Body of pancreas (tissue), 4 donors: ENCODE results near the gene GADD45GIP1. TPM values are rescaled to one million over a fixed set of nuclear protein-coding genes. Genes with fewer than 3 reads are reported as not detected.
A peak's percentile ranks its signal among the peaks of the same experiment; 100 is the strongest.
"Not testable (repeated sequence)": the region's sequence is repeated elsewhere in the genome, so short reads cannot be mapped to it uniquely, and the experiment has no call there.

Experiments
- ATAC-seq: fragments of 150-250 bp; one replicate; pipeline ENCODE4 v1.9.1; 2016
- DNase-seq, 4 donors: peaks; one replicate each; pipeline ENCODE4 v3.0.0-alpha.2; 2019
- H3K27ac ChIP-seq, 4 donors: fragments of 200-600 bp; sonication (generic); 1 replicate in 3 of 4; 2 replicates in 1 of 4; pipeline versions ENCODE4 v1.5.1 to v1.6.1; 2016 to 2019; ENCODE audit warnings: mild to moderate bottlenecking in 1 of 4, mixed read lengths in 1 of 4, moderate library complexity in 1 of 4
- H3K27me3 ChIP-seq, 2 donors: fragments of 200-600 bp; sonication (generic); one replicate each; pipeline ENCODE4 v1.6.0; 2016; ENCODE audit warnings: mild to moderate bottlenecking in 1 of 2
- H3K36me3 ChIP-seq, 2 donors: fragments of 200-600 bp; sonication (generic); replicated peaks in 1 of 2; 2 replicates each; pipeline ENCODE4 v1.5.1; 2016; ENCODE audit warnings: low read depth in 2 of 2; ENCODE audit not compliant: insufficient read depth in 1 of 2
- H3K4me1 ChIP-seq: fragments of 200-600 bp; sonication (generic); one replicate; pipeline ENCODE4 v1.6.0; 2016
- H3K4me3 ChIP-seq, 2 donors: fragments of 200-600 bp; sonication (generic); 1 replicate in 1 of 2; 2 replicates in 1 of 2; pipeline ENCODE4 v1.5.1; 2016 to 2019
- H3K9me3 ChIP-seq, 3 donors: fragments of 200-600 bp; sonication (generic); 1 replicate in 2 of 3; 2 replicates in 1 of 3; pipeline ENCODE4 v1.5.1; 2016
- POLR2A ChIP-seq, 3 donors: fragments of 450-650 bp; IDR thresholded peaks; one replicate each; pipeline ENCODE4 v1.6.1; 2016; ENCODE audit warnings: antibody characterized with exemption in 3 of 3, mild to moderate bottlenecking in 2 of 3
- WGBS, 2 donors: methylation state at CpG; one replicate each; pipeline ENCODE4 v1.1.5; 2017; 5-methylcytosine and 5-hydroxymethylcytosine counted together
- intact Hi-C: fragments of 100-400 bp; cut with DNase I; formaldehyde crosslinking; loops from one replicate; pipeline ENCODE4 v1.15.1; 2023
- total RNA-seq, 2 donors: library from RNA; depleted of rRNA; stranded (reverse); fragments of >200 nt; gene quantifications; one replicate each; pipeline ENCODE4 v1.1.0, GENCODE V29; 2016
- TF ChIP-seq, protein P1 (sequence below), 7 experiments: fragments of 450-650 bp in 4 of 7; fragments of 200-600 bp in 3 of 7; sonication (generic) in 3 of 7; IDR thresholded peaks; one replicate each; pipeline ENCODE4 v1.5.1; 2016 to 2019; ENCODE audit warnings: antibody characterized with exemption in 7 of 7

The GADD45GIP1 gene
- total RNA-seq, 2 donors from 2014 or later: 31.3 to 42.0 TPM

DNA sequence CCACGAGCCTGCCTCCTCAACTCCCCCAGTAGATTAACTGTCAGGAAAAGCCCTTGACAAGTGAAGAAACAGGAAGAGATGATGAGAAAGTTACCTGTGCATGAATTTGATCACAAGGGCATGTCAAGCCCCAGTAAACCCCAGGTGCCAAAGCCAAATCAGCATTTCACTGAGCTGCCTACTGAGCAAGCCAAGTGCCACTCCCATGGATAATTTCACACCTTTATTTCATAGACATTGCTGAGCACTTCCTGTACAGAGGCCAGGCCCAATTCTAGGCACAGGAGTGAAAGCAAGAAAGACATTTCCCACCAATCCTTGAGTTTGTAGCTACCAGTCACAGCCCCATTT is 2.4 kb downstream of the GADD45GIP1 start:
- no peak for ATAC-seq
- 39% methylated on average over 1 of the region's 1 CpG; no CpG with 5 or more reads in 1 of the 2 donors for WGBS, 2 donors
- Histone ChIP-seq H3K4me3 (no peak overlapping the region), H3K27me3 (no peaks in the 10 kb centered on the region), H3K4me1 (peaks cover 38% of the 10 kb centered on the region), H3K9me3 (no peaks in the 10 kb centered on the region), H3K36me3 (peaks cover 0 to 16% of the 10 kb centered on the region in 2 donors), H3K27ac (peak overlapping the region in 1 of 4 donors; percentile 0)
- intact Hi-C loops: no loop called here
- no peak for DNase-seq
- TF ChIP-seq, protein P1, sequence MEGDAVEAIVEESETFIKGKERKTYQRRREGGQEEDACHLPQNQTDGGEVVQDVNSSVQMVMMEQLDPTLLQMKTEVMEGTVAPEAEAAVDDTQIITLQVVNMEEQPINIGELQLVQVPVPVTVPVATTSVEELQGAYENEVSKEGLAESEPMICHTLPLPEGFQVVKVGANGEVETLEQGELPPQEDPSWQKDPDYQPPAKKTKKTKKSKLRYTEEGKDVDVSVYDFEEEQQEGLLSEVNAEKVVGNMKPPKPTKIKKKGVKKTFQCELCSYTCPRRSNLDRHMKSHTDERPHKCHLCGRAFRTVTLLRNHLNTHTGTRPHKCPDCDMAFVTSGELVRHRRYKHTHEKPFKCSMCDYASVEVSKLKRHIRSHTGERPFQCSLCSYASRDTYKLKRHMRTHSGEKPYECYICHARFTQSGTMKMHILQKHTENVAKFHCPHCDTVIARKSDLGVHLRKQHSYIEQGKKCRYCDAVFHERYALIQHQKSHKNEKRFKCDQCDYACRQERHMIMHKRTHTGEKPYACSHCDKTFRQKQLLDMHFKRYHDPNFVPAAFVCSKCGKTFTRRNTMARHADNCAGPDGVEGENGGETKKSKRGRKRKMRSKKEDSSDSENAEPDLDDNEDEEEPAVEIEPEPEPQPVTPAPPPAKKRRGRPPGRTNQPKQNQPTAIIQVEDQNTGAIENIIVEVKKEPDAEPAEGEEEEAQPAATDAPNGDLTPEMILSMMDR (IDR thresholded peaks at IDR 0.05): no peak
- no peak for TF ChIP-seq POLR2A (IDR thresholded peaks at IDR 0.05)

GRCh38 chr19:12953799-12954611 is 3.0 kb downstream of the GADD45GIP1 start:
- intact Hi-C loops: no loop called here
- H3K27me3 ChIP-seq: no peaks in the 10 kb centered on the region
- no peaks in the 10 kb centered on the region for H3K9me3 ChIP-seq
- TF ChIP-seq, protein P1 (IDR thresholded peaks at IDR 0.05): no peak
- no peak for TF ChIP-seq POLR2A (IDR thresholded peaks at IDR 0.05)
- H3K36me3 ChIP-seq: peaks cover 1 to 20% of the 10 kb centered on the region in 2 donors
- ATAC-seq (no peak), DNase-seq (no peak)
- peaks cover 38% of the 10 kb centered on the region for H3K4me1 ChIP-seq
- H3K27ac ChIP-seq: peak overlapping the region in 1 of 4 donors; percentile 0
- H3K4me3 ChIP-seq: no peak overlapping the region
- 59 to 66% methylated on average over 11 to 12 of the region's 12 CpGs for WGBS, 2 donors

DNA sequence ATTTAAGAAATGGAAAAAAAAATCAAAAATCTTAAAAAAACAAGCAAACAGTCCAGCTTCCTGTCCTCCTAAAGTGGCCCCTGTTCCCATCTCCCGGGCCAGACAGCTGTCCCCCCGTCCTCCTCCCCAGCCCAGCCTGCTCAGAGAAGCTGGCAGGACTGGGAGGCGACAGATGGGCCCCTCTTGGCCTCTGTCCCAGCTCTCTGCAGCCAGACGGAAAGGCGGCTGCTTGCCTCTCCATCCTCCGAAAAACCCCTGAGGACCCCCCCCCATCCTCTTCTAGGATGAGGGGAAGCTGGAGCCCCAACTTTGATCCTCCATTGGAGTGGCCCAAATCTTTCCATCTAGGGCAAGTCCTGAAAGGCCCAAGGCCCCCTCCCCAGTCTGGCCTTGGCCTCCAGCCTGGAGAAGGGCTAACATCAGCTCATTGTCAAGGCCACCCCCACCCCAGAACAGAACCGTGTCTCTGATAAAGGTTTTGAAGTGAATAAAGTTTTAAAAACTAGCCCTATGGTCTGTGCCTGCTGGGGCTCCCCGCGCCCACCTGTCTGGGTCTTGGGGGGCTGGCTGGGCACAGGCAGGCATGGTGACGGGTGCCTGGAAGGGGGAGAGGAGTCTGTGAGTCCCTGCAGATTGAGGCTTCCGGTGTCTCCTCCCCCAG is 3.8 kb downstream of the GADD45GIP1 start:
- WGBS, 2 donors: 44 to 53% methylated on average over 7 to 10 of the region's 11 CpGs
- ATAC-seq (no peak), DNase-seq (no peak)
- Histone ChIP-seq H3K27ac (peak overlapping the region in 2 of 4 donors; percentile 10 to 52), H3K4me1 (peaks cover 39% of the 10 kb centered on the region), H3K9me3 (no peaks in the 10 kb centered on the region), H3K27me3 (no peaks in the 10 kb centered on the region), H3K36me3 (peaks cover 8 to 28% of the 10 kb centered on the region in 2 donors), H3K4me3 (no peak overlapping the region)
- intact Hi-C loops: no loop called here
- TF ChIP-seq POLR2A (IDR thresholded peaks at IDR 0.05): no peak
- TF ChIP-seq, protein P1 (IDR thresholded peaks at IDR 0.05): no peak

GRCh38 chr19:12952488-12953137 is 4.4 kb downstream of the GADD45GIP1 start:
- intact Hi-C loops: no loop called here
- no peak for ATAC-seq
- Histone ChIP-seq H3K4me3 (no peak overlapping the region), H3K27ac (peak overlapping the region in 2 of 4 donors; percentile 10 to 52), H3K27me3 (no peaks in the 10 kb centered on the region), H3K36me3 (peaks cover 8 to 31% of the 10 kb centered on the region in 2 donors), H3K9me3 (no peaks in the 10 kb centered on the region), H3K4me1 (peaks cover 45% of the 10 kb centered on the region)
- WGBS, 2 donors: 53 to 60% methylated on average over 5 to 12 of the region's 12 CpGs
- no peak for DNase-seq
- TF ChIP-seq POLR2A (IDR thresholded peaks at IDR 0.05): no peak
- TF ChIP-seq, protein P1 (IDR thresholded peaks at IDR 0.05): no peak

GRCh38 chr19:12952050-12952449 is 5.0 kb downstream of the GADD45GIP1 start:
- Histone ChIP-seq H3K36me3 (peaks cover 8 to 31% of the 10 kb centered on the region in 2 donors), H3K27ac (peak overlapping the region in 1 of 4 donors; percentile 10), H3K4me1 (peaks cover 47% of the 10 kb centered on the region)
- WGBS, 2 donors: 93% methylated on average over 6 of the region's 6 CpGs
- DNase-seq, intact Hi-C loops, H3K9me3 ChIP-seq, H3K27me3 ChIP-seq, ATAC-seq, H3K4me3 ChIP-seq: not testable (repeated sequence)
